ENCODE results near the gene HINT3. TPM values are rescaled to one million over a fixed set of nuclear protein-coding genes. Genes with fewer than 3 reads are reported as not detected.

HINT3 gene
- polyA plus RNA-seq, 1 donor from 2014 or later = 72.2 TPM

DNA sequence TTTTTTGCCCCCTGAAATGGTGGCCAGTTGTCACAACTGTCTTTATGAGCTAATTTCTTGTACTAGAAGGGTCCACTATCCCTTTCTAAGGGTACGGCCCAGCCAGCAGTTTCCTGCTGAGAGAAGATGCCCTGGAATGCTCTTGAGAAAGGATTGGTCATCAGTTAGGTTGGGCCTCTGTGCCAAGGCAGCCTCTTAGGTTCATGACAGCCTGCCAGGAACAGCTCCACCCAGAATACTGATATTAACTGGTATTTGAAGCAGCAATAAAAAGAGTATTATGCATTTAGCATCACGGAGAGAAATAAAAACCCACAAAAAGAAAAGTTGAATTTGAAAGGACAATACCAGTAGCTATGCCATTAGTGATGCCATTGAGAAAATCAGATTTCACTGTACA, 9.0 kb upstream of the HINT3 start:
- Histone ChIP-seq H3K4me2 (ENCODE audit: low read length) (no peak overlapping the region), H3F3A (ENCODE audit: insufficient read depth, low read length, poor library complexity, severe bottlenecking) (no peaks in the 10 kb centered on the region), H3K36me3 (ENCODE audit: insufficient read depth, low read length) (no peaks in the 10 kb centered on the region), H3K27ac (ENCODE audit: low read length) (no peak overlapping the region), H2AFZ (ENCODE audit: low read depth, low read length) (no peak overlapping the region), H3K9me2 (ENCODE audit: insufficient read depth, low read length) (no peaks in the 10 kb centered on the region), H3K4me3 (ENCODE audit: low read length) (no peak overlapping the region), H4K20me1 (ENCODE audit: insufficient read depth) (no peaks in the 10 kb centered on the region), H3K9ac (ENCODE audit: low read length) (no peak overlapping the region), H3K27me3 (ENCODE audit: insufficient read depth, low read depth, low read length) (no peaks in the 10 kb centered on the region), H3K79me2 (replicated peaks; ENCODE audit: insufficient read depth, low read length) (no peaks in the 10 kb centered on the region), H3K9me3 (ENCODE audit: low read length) (no peaks in the 10 kb centered on the region)
- no peak for TF ChIP-seq TAF1 (IDR thresholded peaks at IDR 0.05; ENCODE audit: low read depth)

DNA sequence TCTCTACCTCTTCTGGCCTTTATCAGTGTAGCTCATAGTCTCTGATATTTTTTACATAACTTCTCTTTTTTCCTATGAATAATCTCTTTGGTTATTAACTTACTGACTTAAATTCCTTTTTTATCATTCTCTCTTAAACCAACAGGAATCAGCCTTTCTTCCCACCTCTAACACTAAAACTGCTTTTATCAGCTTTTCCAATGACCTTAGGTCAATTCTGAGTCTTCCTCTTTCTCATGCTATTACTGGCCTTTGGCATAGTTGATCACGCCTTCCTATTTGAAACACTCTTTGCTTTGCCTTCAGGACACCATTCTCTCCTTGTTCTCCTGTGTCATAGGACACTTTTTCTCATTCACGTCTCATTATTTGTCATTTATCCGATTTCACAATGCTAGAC, 8.1 kb upstream of the HINT3 start:
- Histone ChIP-seq H3K9me2 (ENCODE audit: insufficient read depth, low read length) (no peaks in the 10 kb centered on the region), H3K79me2 (replicated peaks; ENCODE audit: insufficient read depth, low read length) (no peaks in the 10 kb centered on the region), H3K9me3 (ENCODE audit: low read length) (no peaks in the 10 kb centered on the region), H3K4me3 (ENCODE audit: low read length) (no peak overlapping the region), H3K36me3 (ENCODE audit: insufficient read depth, low read length) (no peaks in the 10 kb centered on the region), H2AFZ (ENCODE audit: low read depth, low read length) (no peak overlapping the region), H3K4me2 (ENCODE audit: low read length) (no peak overlapping the region), H4K20me1 (ENCODE audit: insufficient read depth) (no peaks in the 10 kb centered on the region), H3K9ac (ENCODE audit: low read length) (no peak overlapping the region), H3K27ac (ENCODE audit: low read length) (no peak overlapping the region), H3F3A (ENCODE audit: insufficient read depth, low read length, poor library complexity, severe bottlenecking) (no peaks in the 10 kb centered on the region), H3K27me3 (ENCODE audit: insufficient read depth, low read depth, low read length) (no peaks in the 10 kb centered on the region)
- TF ChIP-seq MXI1 (conservative IDR thresholded peaks at IDR 0.05; ENCODE audit: poor library complexity, severe bottlenecking) = no peak
- TF ChIP-seq TAF1 (IDR thresholded peaks at IDR 0.05; ENCODE audit: low read depth) = no peak
- no peak for TF ChIP-seq RAD21 (conservative IDR thresholded peaks at IDR 0.05)
- TF ChIP-seq, protein P1, sequence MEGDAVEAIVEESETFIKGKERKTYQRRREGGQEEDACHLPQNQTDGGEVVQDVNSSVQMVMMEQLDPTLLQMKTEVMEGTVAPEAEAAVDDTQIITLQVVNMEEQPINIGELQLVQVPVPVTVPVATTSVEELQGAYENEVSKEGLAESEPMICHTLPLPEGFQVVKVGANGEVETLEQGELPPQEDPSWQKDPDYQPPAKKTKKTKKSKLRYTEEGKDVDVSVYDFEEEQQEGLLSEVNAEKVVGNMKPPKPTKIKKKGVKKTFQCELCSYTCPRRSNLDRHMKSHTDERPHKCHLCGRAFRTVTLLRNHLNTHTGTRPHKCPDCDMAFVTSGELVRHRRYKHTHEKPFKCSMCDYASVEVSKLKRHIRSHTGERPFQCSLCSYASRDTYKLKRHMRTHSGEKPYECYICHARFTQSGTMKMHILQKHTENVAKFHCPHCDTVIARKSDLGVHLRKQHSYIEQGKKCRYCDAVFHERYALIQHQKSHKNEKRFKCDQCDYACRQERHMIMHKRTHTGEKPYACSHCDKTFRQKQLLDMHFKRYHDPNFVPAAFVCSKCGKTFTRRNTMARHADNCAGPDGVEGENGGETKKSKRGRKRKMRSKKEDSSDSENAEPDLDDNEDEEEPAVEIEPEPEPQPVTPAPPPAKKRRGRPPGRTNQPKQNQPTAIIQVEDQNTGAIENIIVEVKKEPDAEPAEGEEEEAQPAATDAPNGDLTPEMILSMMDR (IDR thresholded peaks at IDR 0.05; ENCODE audit: poor library complexity, severe bottlenecking) = no peak
- TF ChIP-seq, protein P2, sequence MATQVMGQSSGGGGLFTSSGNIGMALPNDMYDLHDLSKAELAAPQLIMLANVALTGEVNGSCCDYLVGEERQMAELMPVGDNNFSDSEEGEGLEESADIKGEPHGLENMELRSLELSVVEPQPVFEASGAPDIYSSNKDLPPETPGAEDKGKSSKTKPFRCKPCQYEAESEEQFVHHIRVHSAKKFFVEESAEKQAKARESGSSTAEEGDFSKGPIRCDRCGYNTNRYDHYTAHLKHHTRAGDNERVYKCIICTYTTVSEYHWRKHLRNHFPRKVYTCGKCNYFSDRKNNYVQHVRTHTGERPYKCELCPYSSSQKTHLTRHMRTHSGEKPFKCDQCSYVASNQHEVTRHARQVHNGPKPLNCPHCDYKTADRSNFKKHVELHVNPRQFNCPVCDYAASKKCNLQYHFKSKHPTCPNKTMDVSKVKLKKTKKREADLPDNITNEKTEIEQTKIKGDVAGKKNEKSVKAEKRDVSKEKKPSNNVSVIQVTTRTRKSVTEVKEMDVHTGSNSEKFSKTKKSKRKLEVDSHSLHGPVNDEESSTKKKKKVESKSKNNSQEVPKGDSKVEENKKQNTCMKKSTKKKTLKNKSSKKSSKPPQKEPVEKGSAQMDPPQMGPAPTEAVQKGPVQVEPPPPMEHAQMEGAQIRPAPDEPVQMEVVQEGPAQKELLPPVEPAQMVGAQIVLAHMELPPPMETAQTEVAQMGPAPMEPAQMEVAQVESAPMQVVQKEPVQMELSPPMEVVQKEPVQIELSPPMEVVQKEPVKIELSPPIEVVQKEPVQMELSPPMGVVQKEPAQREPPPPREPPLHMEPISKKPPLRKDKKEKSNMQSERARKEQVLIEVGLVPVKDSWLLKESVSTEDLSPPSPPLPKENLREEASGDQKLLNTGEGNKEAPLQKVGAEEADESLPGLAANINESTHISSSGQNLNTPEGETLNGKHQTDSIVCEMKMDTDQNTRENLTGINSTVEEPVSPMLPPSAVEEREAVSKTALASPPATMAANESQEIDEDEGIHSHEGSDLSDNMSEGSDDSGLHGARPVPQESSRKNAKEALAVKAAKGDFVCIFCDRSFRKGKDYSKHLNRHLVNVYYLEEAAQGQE (IDR thresholded peaks at IDR 0.05; ENCODE audit: borderline replicate concordance) = no peak
- no peak for TF ChIP-seq EP300 (conservative IDR thresholded peaks at IDR 0.05; ENCODE audit: poor library complexity, severe bottlenecking)
- no peak for TF ChIP-seq EZH2 (IDR thresholded peaks at IDR 0.05; ENCODE audit: borderline replicate concordance, insufficient read depth, low read length, poor library complexity, severe bottlenecking)
- TF ChIP-seq POLR2AphosphoS5 (IDR thresholded peaks at IDR 0.05) = no peak
- TF ChIP-seq SMC3 (conservative IDR thresholded peaks at IDR 0.05; ENCODE audit: poor library complexity) = no peak

DNA sequence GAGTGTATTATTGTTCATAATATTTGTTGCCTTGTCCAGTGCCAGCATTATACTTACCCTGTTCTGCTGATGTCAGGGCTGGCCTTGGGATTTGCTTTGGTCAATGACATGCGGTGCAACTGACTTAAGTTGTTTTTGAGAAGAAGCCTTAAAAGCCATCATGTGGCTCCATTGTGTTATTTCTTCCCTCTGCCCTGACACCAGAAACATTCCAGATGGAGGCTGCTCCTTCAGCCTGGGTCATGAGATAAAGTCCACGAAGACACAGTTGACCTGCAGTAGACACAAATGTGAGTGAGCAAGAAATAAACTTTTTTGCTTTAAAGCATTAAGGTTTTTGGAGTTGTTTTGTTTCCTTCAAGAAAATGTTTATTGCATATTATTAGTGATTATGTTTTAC, 7.5 kb upstream of the HINT3 start:
- no peak overlapping the region for H3K27ac ChIP-seq (ENCODE audit: low read length)

More for the DNA sequence above, 7.5 kb upstream of the HINT3 start:
- Histone ChIP-seq H4K20me1 (ENCODE audit: insufficient read depth) (no peaks in the 10 kb centered on the region), H3K9me2 (ENCODE audit: insufficient read depth, low read length) (no peaks in the 10 kb centered on the region), H3K27me3 (ENCODE audit: insufficient read depth, low read depth, low read length) (no peaks in the 10 kb centered on the region), H3K9ac (ENCODE audit: low read length) (no peak overlapping the region), H3K4me3 (ENCODE audit: low read length) (no peak overlapping the region), H3K36me3 (ENCODE audit: insufficient read depth, low read length) (no peaks in the 10 kb centered on the region), H3K79me2 (replicated peaks; ENCODE audit: insufficient read depth, low read length) (no peaks in the 10 kb centered on the region), H3K4me2 (ENCODE audit: low read length) (no peak overlapping the region), H2AFZ (ENCODE audit: low read depth, low read length) (no peak overlapping the region), H3F3A (ENCODE audit: insufficient read depth, low read length, poor library complexity, severe bottlenecking) (no peaks in the 10 kb centered on the region), H3K9me3 (ENCODE audit: low read length) (no peaks in the 10 kb centered on the region)
- TF ChIP-seq TAF1 (IDR thresholded peaks at IDR 0.05; ENCODE audit: low read depth) (no peak), RAD21 (conservative IDR thresholded peaks at IDR 0.05) (no peak), EP300 (conservative IDR thresholded peaks at IDR 0.05; ENCODE audit: poor library complexity, severe bottlenecking) (no peak), SMC3 (conservative IDR thresholded peaks at IDR 0.05; ENCODE audit: poor library complexity) (no peak), MXI1 (conservative IDR thresholded peaks at IDR 0.05; ENCODE audit: poor library complexity, severe bottlenecking) (no peak), POLR2AphosphoS5 (IDR thresholded peaks at IDR 0.05) (no peak), EZH2 (IDR thresholded peaks at IDR 0.05; ENCODE audit: borderline replicate concordance, insufficient read depth, low read length, poor library complexity, severe bottlenecking) (no peak)
- TF ChIP-seq, protein P1 (IDR thresholded peaks at IDR 0.05; ENCODE audit: poor library complexity, severe bottlenecking) = no peak
- TF ChIP-seq, protein P2 (IDR thresholded peaks at IDR 0.05; ENCODE audit: borderline replicate concordance) = no peak

Data from neural cell (in vitro differentiated cells).